Mucosa of descending colon (tissue), 3 donors: ENCODE data around the gene ARHGEF3. TPM values are rescaled to one million over a fixed set of nuclear protein-coding genes. Genes with fewer than 3 reads are reported as not detected.

ENCODE experiments used
- ATAC-seq: fragments of 200-7000 bp; cut with Tn5 transposase; one replicate; pipeline ENCODE4 v1.9.1; 2020; ENCODE audit warnings: mild to moderate bottlenecking, moderate library complexity
- DNase-seq, 3 donors: peaks; one replicate each; pipeline ENCODE4 v3.0.0-alpha.2; 2020
- H3K36me3 ChIP-seq: fragments of 200-600 bp; one replicate; pipeline ENCODE4 v1.8.0; 2021; ENCODE audit warnings: low read depth, mild to moderate bottlenecking
- H3K4me1 ChIP-seq: fragments of 200-600 bp; one replicate; pipeline ENCODE4 v1.8.0; 2021; ENCODE audit warnings: low read depth, mild to moderate bottlenecking
- H3K4me3 ChIP-seq: fragments of 200-600 bp; one replicate; pipeline ENCODE4 v1.8.0; 2021; ENCODE audit warnings: mild to moderate bottlenecking
- H3K9me3 ChIP-seq: fragments of 200-600 bp; one replicate; pipeline ENCODE4 v1.8.0; 2021; ENCODE audit warnings: mild to moderate bottlenecking
- intact Hi-C, 2 donors: fragments of 100-400 bp; cut with DNase I in 1 of 2; cut with micrococcal nuclease in 1 of 2; formaldehyde crosslinking; loops; one replicate each; pipeline versions ENCODE4 v1.11.0 to v1.11.1; 2022; cut with DNase I, micrococcal nuclease
- total RNA-seq, 3 donors: library from RNA; stranded (reverse); fragmentation: NEBNext Ultra II Directional in 2 of 3; extraction: Animal tissue kit (Norgen Biotek cat#: 25700) in 2 of 3; gene quantifications; one replicate each; pipeline versions ENCODE4 v1.2.1 to v1.2.4, GENCODE V29; 2021 to 2023
- TF ChIP-seq, protein P1 (sequence below): fragments of 200-600 bp; IDR thresholded peaks from one replicate; pipeline ENCODE4 v1.8.0; 2022; ENCODE audit warnings: antibody characterized with exemption, mild to moderate bottlenecking
- donor health status: DM: no; HTN: no; CAD: no; lungs with moderate emphysema.
- donor health status: DM: no; HTN: no; CAD: no.
- donor health status: DM: no; HTN: yes; CAD: no.

ARHGEF3 gene
- total RNA-seq, 3 donors from 2014 or later, result 10.1 to 34.5 (median 15.5) TPM

- TF ChIP-seq, protein P1, sequence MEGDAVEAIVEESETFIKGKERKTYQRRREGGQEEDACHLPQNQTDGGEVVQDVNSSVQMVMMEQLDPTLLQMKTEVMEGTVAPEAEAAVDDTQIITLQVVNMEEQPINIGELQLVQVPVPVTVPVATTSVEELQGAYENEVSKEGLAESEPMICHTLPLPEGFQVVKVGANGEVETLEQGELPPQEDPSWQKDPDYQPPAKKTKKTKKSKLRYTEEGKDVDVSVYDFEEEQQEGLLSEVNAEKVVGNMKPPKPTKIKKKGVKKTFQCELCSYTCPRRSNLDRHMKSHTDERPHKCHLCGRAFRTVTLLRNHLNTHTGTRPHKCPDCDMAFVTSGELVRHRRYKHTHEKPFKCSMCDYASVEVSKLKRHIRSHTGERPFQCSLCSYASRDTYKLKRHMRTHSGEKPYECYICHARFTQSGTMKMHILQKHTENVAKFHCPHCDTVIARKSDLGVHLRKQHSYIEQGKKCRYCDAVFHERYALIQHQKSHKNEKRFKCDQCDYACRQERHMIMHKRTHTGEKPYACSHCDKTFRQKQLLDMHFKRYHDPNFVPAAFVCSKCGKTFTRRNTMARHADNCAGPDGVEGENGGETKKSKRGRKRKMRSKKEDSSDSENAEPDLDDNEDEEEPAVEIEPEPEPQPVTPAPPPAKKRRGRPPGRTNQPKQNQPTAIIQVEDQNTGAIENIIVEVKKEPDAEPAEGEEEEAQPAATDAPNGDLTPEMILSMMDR, result no peak
- Histone ChIP-seq H3K4me1 (peaks cover 25% of the 10 kb centered on the region), H3K36me3 (no peaks in the 10 kb centered on the region), H3K9me3 (no peaks in the 10 kb centered on the region), H3K4me3 (no peak overlapping the region)
- intact Hi-C loops, result no loop called here
- no peak for DNase-seq
- ATAC-seq, result no peak
These were observed 20.8 kb downstream of the ARHGEF3 start for GRCh38 chr3:56780936-56781335.

DNA sequence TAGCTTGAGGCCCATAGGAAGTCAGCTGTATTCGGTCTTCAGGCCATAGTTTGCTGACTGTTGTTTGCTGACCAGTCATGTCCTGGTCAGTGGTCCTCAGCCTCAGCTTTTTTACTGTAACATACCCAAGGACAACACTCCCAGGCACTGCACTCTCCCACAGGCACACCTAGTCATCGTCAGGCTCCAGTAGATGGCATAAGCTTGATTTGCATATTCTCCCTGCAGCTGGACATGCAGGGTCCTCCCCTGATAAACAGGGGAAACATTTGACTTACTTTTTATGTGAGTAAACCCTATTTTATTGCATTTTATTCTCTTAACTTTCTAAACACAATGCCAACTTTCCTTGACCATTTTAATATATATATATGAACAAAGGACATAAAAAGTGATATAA, 22.9 kb downstream of the ARHGEF3 start:
- Histone ChIP-seq H3K4me3 (no peak overlapping the region), H3K36me3 (no peaks in the 10 kb centered on the region), H3K4me1 (peaks cover 20% of the 10 kb centered on the region), H3K9me3 (no peaks in the 10 kb centered on the region)
- intact Hi-C loops, result no loop called here
- DNase-seq (no peak), ATAC-seq (no peak)
- TF ChIP-seq, protein P1, result no peak

GRCh38 chr3:56776556-56776950, 25.2 kb downstream of the ARHGEF3 start:
- H3K36me3 ChIP-seq, result no peaks in the 10 kb centered on the region
- peaks cover under 1% of the 10 kb centered on the region for H3K4me1 ChIP-seq
- no peaks in the 10 kb centered on the region for H3K9me3 ChIP-seq
- no peak for DNase-seq
- H3K4me3 ChIP-seq, result no peak overlapping the region
- intact Hi-C loops, result no loop called here
- no peak for ATAC-seq
- TF ChIP-seq, protein P1, result no peak

DNA sequence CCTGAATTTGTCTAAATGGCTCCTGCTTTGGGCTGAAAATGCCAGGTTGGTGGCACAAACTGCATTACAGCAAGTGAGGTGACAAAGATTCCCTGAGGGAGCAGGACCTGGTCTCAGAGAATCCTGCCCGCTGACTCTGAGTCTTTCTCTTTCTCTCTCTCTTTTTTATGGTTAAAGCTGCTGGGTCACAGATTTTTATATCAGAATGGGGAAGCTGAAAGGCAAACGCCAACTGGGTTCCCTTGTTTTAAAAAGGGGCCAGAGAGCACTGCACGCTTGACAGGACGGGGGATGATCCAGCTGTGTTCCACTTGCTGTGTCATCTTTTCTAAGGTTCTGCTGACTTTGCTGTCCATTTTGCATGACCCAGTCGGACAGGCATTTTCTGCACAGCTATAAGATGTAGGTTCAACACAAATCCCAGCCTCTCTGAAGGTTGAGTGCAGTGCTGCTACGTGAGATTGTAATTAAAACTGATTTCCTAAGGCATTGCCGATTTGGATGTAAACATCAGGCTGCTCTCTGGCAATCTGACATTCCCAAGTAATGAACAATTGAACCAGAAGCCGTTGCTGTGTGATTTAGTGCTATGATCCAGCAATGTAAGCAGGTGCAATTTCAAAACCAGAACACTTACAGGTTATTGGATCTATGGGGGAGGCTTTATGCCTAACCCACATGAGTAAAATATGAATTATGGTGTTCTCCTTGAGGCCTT, 25.8 kb downstream of the ARHGEF3 start:
- H3K4me3 ChIP-seq, result no peak overlapping the region
- ATAC-seq, result peak; percentile 11
- TF ChIP-seq, protein P1, result no peak
- no peaks in the 10 kb centered on the region for H3K4me1 ChIP-seq
- intact Hi-C loops, result no loop called here
- DNase-seq, result no peak
- H3K9me3 ChIP-seq, result no peaks in the 10 kb centered on the region
- no peaks in the 10 kb centered on the region for H3K36me3 ChIP-seq

- Histone ChIP-seq H3K9me3 (no peaks in the 10 kb centered on the region), H3K4me1 (no peaks in the 10 kb centered on the region), H3K36me3 (no peaks in the 10 kb centered on the region), H3K4me3 (no peak overlapping the region)
- intact Hi-C loops, result no loop called here
- ATAC-seq, result peak; percentile 15
- DNase-seq, result no peak
- TF ChIP-seq, protein P1, result no peak
These were observed 26.3 kb downstream of the ARHGEF3 start for GRCh38 chr3:56775445-56775837.

DNA sequence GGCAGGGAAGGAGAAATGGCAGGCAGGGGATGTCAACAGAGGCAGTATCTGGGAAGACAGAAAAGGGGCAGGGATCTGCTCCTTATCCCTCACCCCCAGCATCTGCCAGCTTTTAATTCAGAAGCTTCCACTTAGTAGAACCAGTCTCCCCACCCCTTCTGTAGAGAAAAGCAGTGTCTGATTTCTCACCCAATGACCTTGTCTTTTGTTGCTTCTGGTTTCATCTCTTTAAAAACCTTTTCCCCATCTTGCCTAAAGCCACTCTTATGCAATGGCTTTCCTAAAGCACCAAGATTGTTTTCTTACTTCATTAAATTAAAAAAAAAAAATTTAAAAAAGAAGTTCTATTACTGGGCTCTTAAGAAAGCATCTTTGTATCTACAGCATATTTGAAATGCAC, 27.8 kb downstream of the ARHGEF3 start:
- TF ChIP-seq, protein P1, result no peak
- DNase-seq (no peak), ATAC-seq (no peak)
- Histone ChIP-seq H3K4me1 (no peaks in the 10 kb centered on the region), H3K9me3 (no peaks in the 10 kb centered on the region), H3K36me3 (no peaks in the 10 kb centered on the region), H3K4me3 (no peak overlapping the region)
- intact Hi-C loops, result no loop called here
